CD14-positive monocyte (primary cell): ENCODE measurements around the gene HK2. TPM values are rescaled to one million over a fixed set of nuclear protein-coding genes. Genes with fewer than 3 reads are reported as not detected.

Experiments
- DNase-seq, 3 donors: peaks; one replicate each; pipeline ENCODE4 v3.0.0-alpha.2; 2011 to 2022
- H2AFZ ChIP-seq: 2 replicates; pipeline ENCODE4 v1.6.0; 2012; ENCODE audit warnings: mild to moderate bottlenecking, low read depth, low read length, inconsistent platforms; ENCODE audit not compliant: insufficient read depth, poor library complexity, severe bottlenecking
- H3K27ac ChIP-seq, 2 donors: 1 replicate in 1 of 2; 2 replicates in 1 of 2; pipeline ENCODE4 v1.5.1; 2012 to 2013; ENCODE audit warnings: low read length in 2 of 2, control low read depth in 1 of 2, inconsistent platforms in 1 of 2, low read depth in 1 of 2, mild to moderate bottlenecking in 1 of 2
- H3K27me3 ChIP-seq, 2 donors: one replicate each; pipeline versions ENCODE4 v1.6.0 to v1.6.1; 2011 to 2013; ENCODE audit warnings: low read length in 2 of 2; ENCODE audit not compliant: control insufficient read depth in 2 of 2, insufficient read depth in 2 of 2
- H3K36me3 ChIP-seq, 2 donors: replicated peaks in 1 of 2; 1 replicate in 1 of 2; 2 replicates in 1 of 2; pipeline versions ENCODE4 v1.5.1 to v1.6.1; 2012 to 2013; ENCODE audit warnings: low read length in 2 of 2, control low read depth in 1 of 2, inconsistent platforms in 1 of 2, mild to moderate bottlenecking in 1 of 2; ENCODE audit not compliant: insufficient read depth in 2 of 2, control insufficient read depth in 1 of 2
- H3K4me1 ChIP-seq, 2 donors: 1 replicate in 1 of 2; 2 replicates in 1 of 2; pipeline versions ENCODE4 v1.5.1 to v1.6.1; 2012 to 2013; ENCODE audit warnings: low read length in 2 of 2, control low read depth in 1 of 2, inconsistent platforms in 1 of 2, mild to moderate bottlenecking in 1 of 2, moderate library complexity in 1 of 2; ENCODE audit not compliant: insufficient read depth in 2 of 2, control insufficient read depth in 1 of 2
- H3K4me2 ChIP-seq: replicated peaks from 2 replicates; pipeline ENCODE3; 2012; ENCODE audit warnings: low read length, moderate library complexity, mild to moderate bottlenecking; ENCODE audit not compliant: poor library complexity, severe bottlenecking; ENCODE audit errors: extremely low read depth
- H3K4me3 ChIP-seq, 3 experiments: fragments of 200-600 bp in 1 of 3; sonication (generic) in 1 of 3; replicated peaks in 1 of 3; 1 replicate in 2 of 3; 2 replicates in 1 of 3; pipeline ENCODE4 v1.5.1; 2011 to 2013; ENCODE audit warnings: low read length in 3 of 3, mild to moderate bottlenecking in 3 of 3, control low read depth in 2 of 3, low read depth in 2 of 3, inconsistent platforms in 1 of 3, moderate library complexity in 1 of 3
- H3K79me2 ChIP-seq: 2 replicates; pipeline ENCODE4 v1.6.0; 2012; ENCODE audit warnings: mild to moderate bottlenecking, control low read depth, inconsistent platforms, low read length, moderate library complexity; ENCODE audit not compliant: insufficient read depth
- H3K9ac ChIP-seq: 2 replicates; pipeline ENCODE4 v1.6.0; 2017; ENCODE audit warnings: low read length, mild to moderate bottlenecking; ENCODE audit not compliant: insufficient read depth, poor library complexity, severe bottlenecking
- H3K9me3 ChIP-seq, 2 donors: replicated peaks in 1 of 2; 1 replicate in 1 of 2; 2 replicates in 1 of 2; pipeline versions ENCODE4 v1.5.1 to v1.6.1; 2012 to 2013; ENCODE audit warnings: low read length in 2 of 2, control low read depth in 1 of 2; ENCODE audit not compliant: control insufficient read depth in 1 of 2, insufficient read depth in 1 of 2
- H4K20me1 ChIP-seq: 2 replicates; pipeline ENCODE4 v1.6.0; 2012; ENCODE audit warnings: mild to moderate bottlenecking, low read length, control low read depth, moderate library complexity; ENCODE audit not compliant: insufficient read depth
- H3K27ac Mint-ChIP-seq, 7 donors: one replicate each; pipeline ENCODE4 v1.8.0; 2020; ENCODE audit warnings: mild to moderate bottlenecking in 7 of 7, mixed read lengths in 7 of 7, moderate library complexity in 6 of 7, inconsistent platforms in 2 of 7
- H3K27me3 Mint-ChIP-seq, 3 donors: one replicate each; pipeline ENCODE4 v1.8.0; 2021 to 2022; ENCODE audit warnings: low read depth in 3 of 3, mild to moderate bottlenecking in 3 of 3, mixed read lengths in 3 of 3, moderate library complexity in 3 of 3, inconsistent platforms in 1 of 3
- H3K36me3 Mint-ChIP-seq, 2 donors: one replicate each; pipeline ENCODE4 v1.8.0; 2020; ENCODE audit warnings: mixed read lengths in 2 of 2, inconsistent platforms in 1 of 2, mild to moderate bottlenecking in 1 of 2
- H3K4me1 Mint-ChIP-seq: one replicate; pipeline ENCODE4 v1.8.0; 2020; ENCODE audit warnings: mild to moderate bottlenecking, mixed read lengths
- H3K4me3 Mint-ChIP-seq, 2 donors: one replicate each; pipeline ENCODE4 v1.8.0; 2020; ENCODE audit warnings: mild to moderate bottlenecking in 2 of 2, mixed read lengths in 2 of 2, moderate library complexity in 1 of 2
- H3K9me3 Mint-ChIP-seq, 7 donors: one replicate each; pipeline ENCODE4 v1.8.0; 2020 to 2022; ENCODE audit warnings: mixed read lengths in 7 of 7, mild to moderate bottlenecking in 6 of 7, moderate library complexity in 6 of 7, inconsistent platforms in 2 of 7
- WGBS: methylation state at CpG from one replicate; pipeline ENCODE4 v1.1.5; 2013; ENCODE audit warnings: missing lambda C conversion rate; ENCODE audit not compliant: insufficient coverage; 5-methylcytosine and 5-hydroxymethylcytosine counted together
- intact Hi-C, 2 donors: fragments of 100-400 bp; cut with micrococcal nuclease; formaldehyde crosslinking; loops; one replicate each; pipeline versions ENCODE4 v1.15.0 to v1.15.1; 2023
- polyA plus RNA-seq, 3 donors: library from polyadenylated mRNA; depleted of rRNA in 1 of 3; unstranded in 2 of 3; stranded (reverse) in 1 of 3; fragments of 300-500 nt in 2 of 3; fragments of >200 nt in 1 of 3; fragmentation: Illumina TruSeq in 2 of 3; gene quantifications; 1 replicate in 2 of 3; 2 replicates in 1 of 3; pipeline ENCODE4 v1.2.3, GENCODE V29; 2012 to 2021
- TF ChIP-seq, protein P1 (sequence below): fragments of 200-600 bp; IDR thresholded peaks from one replicate; pipeline ENCODE4 v1.8.0; 2022; ENCODE audit warnings: antibody characterized with exemption, mild to moderate bottlenecking

Gene HK2
- polyA plus RNA-seq, 3 donors, result 20.3 to 46.7 (median 29.8) TPM

DNA sequence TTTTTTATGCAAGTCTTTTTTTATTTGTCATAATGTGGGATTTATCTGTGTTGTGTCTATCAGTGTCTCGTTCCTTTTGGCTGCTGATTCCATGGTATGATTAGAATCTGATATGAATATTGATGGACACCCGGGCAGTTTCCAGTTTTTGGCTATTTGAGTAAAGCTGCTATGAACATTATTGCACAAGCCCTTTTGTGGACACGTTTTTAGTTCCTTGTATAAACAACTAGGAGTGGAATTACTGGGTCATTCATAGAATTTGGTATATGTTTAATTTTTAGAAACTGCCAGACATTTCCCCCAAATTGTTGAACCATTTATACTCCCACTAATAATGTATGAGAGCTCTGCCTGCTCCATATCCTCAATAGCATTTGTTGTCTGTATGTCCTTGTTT is 26.6 kb downstream of the HK2 start:
- intact Hi-C loops, result no loop called here
- Histone ChIP-seq H3K27me3 (no peaks in the 10 kb centered on the region), H2AFZ (no peak overlapping the region), H3K9me3 (no peaks in the 10 kb centered on the region), H3K79me2 (peaks cover 100% of the 10 kb centered on the region), H3K4me2 (no peak overlapping the region), H3K4me3 (no peak overlapping the region), H3K9ac (no peak overlapping the region), H4K20me1 (peaks cover 100% of the 10 kb centered on the region), H3K36me3 (peaks cover 36 to 76% of the 10 kb centered on the region in 2 donors), H3K4me1 (peaks cover 47 to 62% of the 10 kb centered on the region in 2 donors), H3K27ac (peak overlapping the region in 1 of 2 donors; percentile 47)
- WGBS, result 43% methylated on average over 2 of the region's 3 CpGs
- TF ChIP-seq, protein P1, sequence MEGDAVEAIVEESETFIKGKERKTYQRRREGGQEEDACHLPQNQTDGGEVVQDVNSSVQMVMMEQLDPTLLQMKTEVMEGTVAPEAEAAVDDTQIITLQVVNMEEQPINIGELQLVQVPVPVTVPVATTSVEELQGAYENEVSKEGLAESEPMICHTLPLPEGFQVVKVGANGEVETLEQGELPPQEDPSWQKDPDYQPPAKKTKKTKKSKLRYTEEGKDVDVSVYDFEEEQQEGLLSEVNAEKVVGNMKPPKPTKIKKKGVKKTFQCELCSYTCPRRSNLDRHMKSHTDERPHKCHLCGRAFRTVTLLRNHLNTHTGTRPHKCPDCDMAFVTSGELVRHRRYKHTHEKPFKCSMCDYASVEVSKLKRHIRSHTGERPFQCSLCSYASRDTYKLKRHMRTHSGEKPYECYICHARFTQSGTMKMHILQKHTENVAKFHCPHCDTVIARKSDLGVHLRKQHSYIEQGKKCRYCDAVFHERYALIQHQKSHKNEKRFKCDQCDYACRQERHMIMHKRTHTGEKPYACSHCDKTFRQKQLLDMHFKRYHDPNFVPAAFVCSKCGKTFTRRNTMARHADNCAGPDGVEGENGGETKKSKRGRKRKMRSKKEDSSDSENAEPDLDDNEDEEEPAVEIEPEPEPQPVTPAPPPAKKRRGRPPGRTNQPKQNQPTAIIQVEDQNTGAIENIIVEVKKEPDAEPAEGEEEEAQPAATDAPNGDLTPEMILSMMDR, result no peak
- peaks cover 56 to 83% of the 10 kb centered on the region in 2 donors for H3K36me3 Mint-ChIP-seq
- no peak for DNase-seq
- no peaks in the 10 kb centered on the region for H3K9me3 Mint-ChIP-seq
- peaks cover 70% of the 10 kb centered on the region for H3K4me1 Mint-ChIP-seq
- H3K27ac Mint-ChIP-seq, result peak overlapping the region in 4 of 7 donors; percentile 51 to 79 (median 59)
- H3K27me3 Mint-ChIP-seq, result peaks cover 0 to 1% (median 0%) of the 10 kb centered on the region in 3 donors
- H3K4me3 Mint-ChIP-seq, result no peak overlapping the region

DNA sequence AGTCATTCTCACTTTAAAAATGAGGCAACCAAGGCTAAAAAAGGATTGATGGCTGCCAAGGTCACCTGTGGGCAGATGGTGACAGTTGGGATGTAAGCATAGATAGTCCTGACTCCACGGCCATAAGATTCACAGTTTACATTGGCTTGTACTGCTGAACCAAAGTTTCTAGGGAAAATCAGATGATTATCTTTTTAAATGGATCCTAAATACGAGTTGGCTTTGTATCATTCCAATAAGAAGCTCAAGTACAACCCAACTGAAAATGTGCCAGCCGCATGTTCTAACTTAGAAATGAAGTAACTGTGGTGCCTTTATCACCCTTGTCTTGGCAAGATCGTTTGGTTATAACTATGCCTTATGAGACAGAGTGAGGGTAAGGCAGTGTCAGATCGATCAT is 27.6 kb downstream of the HK2 start:
- H3K4me1 ChIP-seq, result peaks cover 47 to 63% of the 10 kb centered on the region in 2 donors
- no peak overlapping the region for H2AFZ ChIP-seq
- peak overlapping the region in 1 of 2 donors; percentile 65 for H3K27ac ChIP-seq
- no peak for DNase-seq
- no peak overlapping the region for H3K9ac ChIP-seq
- peaks cover 100% of the 10 kb centered on the region for H3K79me2 ChIP-seq
- peaks cover 36 to 76% of the 10 kb centered on the region in 2 donors for H3K36me3 ChIP-seq
- no peak overlapping the region for H3K27ac Mint-ChIP-seq
- TF ChIP-seq, protein P1, result no peak
- H3K4me3 Mint-ChIP-seq, result no peak overlapping the region
- no peaks in the 10 kb centered on the region for H3K9me3 Mint-ChIP-seq
- no peak overlapping the region for H3K4me3 ChIP-seq
- peaks cover 55 to 83% of the 10 kb centered on the region in 2 donors for H3K36me3 Mint-ChIP-seq
- intact Hi-C loops, result no loop called here
- H4K20me1 ChIP-seq, result peaks cover 100% of the 10 kb centered on the region
- no peaks in the 10 kb centered on the region for H3K27me3 Mint-ChIP-seq
- H3K27me3 ChIP-seq, result no peaks in the 10 kb centered on the region
- H3K9me3 ChIP-seq, result no peaks in the 10 kb centered on the region
- WGBS, result 100% methylated on average over 2 of the region's 5 CpGs
- no peak overlapping the region for H3K4me2 ChIP-seq
- peaks cover 77% of the 10 kb centered on the region for H3K4me1 Mint-ChIP-seq
